HG02840 (cell line): ENCODE data around the gene C1QTNF9.
"Not testable (repeated sequence)": the region's sequence is repeated elsewhere in the genome, so short reads cannot be mapped to it uniquely, and the experiment has no call there.

ENCODE experiments used
- ATAC-seq: cut with Tn5 transposase; IDR thresholded peaks from one replicate; pipeline ENCODE4 v1.9.1; 2021; ENCODE audit warnings: mild to moderate bottlenecking, moderate library complexity, moderate number of reproducible peaks; ENCODE audit not compliant: unreplicated experiment, low FRiP score

The C1QTNF9 gene

DNA sequence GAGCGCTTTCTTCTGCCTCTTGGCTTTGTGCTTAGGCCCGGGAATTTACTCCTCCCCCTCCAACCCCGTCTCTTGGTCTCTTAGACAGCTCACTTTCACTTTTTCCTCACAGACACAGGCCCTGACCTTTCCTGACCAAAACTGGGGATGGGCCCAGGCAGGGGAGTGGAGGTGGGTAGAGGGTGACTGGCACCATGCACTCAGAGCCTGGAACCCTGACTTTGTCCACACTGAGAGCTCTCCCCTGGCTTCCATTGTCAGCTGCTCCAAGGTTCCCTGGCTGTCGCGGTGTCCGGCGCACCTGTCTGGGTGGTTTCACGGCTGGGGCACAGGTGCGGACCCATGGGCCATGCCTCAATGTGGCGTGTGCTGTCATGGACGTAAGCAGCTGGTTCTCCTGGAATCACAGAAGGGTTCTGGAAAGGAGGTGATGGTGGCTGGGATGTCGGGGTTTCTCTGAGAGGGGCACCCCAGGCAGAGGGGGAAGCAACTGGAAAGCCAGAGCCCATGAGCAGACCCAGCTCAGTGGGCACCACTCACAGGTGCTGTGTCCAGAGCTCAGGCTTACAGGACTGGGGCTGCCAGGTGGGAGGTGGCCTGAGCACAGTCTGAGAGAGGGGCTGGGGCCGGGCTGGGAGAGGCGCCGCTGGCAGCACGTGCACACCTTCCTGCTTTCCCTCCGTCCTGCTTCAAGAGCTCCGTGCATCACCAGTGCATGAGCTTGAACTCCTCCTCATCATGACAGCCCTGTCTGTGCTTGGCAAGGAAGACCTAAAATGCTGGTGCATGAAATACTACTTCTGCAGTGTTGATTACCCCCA is 28.0 kb upstream of the C1QTNF9 start:
- ATAC-seq = no peak

DNA sequence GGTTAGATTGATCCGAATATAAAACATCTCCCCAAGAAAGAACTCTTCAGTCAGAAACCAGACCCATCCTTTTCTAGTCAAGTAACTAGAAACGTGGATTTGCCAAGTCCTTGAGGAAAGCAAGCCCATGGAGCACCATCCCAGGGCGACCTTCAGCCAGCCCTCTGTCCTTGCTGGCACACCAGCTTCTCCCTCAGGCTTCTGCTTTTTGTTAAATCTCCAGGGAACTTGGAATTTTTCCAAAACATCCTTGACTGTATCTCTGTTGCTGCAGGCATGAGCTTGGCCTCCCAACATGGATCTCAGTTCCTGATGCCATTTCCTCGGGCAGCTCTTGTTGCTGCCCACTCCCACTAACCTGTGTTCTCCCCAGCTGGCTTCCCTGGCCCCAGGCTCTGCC is 27.1 kb upstream of the C1QTNF9 start:
- no peak for ATAC-seq

DNA sequence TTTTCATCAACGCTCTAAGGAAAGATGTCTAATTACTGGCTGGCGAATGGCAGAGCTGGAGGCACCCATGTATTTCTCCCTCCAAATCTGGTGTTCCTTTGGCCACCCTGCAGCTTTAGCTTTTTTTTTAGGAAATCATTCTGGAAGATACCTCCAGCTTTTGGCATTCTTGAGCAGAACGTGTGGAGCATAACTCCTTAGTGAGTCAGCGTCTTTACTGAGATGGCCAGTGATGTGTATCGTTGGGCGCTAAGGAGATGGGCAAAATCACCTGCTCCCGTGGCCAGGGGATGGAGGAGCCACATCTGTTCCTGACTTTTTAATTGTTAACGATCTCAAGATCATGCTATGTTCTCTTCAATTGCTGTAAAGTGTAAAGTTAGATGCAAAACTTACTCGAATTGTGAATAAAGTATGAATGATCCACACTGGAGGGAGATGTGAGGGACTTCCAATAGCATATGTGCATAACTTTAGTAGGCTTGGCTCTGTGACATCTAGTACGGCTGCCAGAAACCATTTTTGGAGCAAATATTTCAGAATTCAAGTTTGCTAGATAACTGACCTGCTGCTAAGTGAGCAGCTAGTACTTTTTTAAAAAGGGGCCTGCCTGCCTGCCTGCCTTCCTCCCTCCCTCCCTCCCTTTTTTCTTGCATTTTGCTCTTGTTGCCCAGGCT is 24.4 kb upstream of the C1QTNF9 start:
- ATAC-seq = no peak

DNA sequence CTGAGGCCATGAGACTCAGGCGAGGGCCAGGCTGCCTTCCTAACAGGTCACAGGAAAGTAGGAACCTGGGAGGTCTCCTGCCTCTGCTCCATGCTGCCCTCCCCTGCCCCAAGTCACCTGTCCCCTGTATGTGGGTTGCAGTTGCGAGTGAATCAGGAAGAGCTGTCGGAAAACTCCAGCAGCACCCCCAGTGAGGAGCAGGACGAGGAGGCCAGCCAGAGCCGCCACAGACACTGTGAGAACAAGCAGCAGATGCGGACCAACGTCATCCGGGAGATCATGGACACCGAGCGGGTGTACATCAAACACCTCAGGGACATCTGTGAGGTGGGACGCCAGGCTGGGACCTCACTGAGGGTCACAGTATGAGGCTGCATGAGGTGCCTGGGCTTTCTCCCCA is 22.8 kb upstream of the C1QTNF9 start:
- no peak for ATAC-seq

DNA sequence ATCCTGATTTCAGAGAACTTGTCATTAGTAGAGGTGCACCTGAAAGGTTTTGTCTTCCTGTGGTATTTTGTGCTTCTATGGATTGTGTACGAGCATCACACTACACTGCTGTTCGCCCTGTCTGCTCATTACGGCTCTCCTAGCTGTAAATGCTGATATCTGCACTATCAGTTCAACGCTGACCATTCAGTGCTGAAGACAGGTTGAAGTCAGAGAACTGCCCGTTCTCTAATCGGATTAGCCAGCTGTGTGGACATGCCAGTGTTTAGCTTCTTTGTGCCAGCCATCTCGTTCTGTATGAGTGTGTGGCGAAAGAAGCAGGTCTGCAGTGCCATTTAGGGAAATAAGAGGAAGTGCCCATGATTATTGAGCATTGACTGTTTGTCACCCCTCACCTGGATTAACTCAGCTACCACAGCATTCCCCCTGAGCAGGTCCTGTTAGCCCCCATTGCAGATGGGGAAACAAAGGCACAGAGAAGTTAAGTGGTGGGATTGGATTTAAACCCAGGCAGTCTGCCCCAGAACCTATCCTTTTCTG is 21.6 kb upstream of the C1QTNF9 start:
- ATAC-seq = no peak

DNA sequence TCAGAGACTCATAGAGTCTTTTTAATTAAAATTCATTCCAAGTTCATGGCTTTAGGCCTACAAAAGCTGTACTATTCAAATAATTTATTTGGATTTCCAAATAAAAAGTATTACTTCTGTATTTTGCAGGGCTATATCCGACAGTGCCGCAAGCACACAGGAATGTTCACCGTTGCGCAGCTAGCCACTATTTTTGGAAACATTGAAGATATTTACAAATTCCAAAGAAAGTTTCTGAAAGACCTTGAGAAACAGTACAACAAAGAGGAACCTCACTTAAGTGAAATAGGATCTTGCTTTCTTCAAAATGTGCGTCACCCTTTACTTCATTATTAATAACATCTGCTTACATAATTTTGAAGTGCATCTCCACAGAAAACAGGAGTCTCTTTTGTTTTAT is 20.5 kb upstream of the C1QTNF9 start:
- ATAC-seq = no peak

DNA sequence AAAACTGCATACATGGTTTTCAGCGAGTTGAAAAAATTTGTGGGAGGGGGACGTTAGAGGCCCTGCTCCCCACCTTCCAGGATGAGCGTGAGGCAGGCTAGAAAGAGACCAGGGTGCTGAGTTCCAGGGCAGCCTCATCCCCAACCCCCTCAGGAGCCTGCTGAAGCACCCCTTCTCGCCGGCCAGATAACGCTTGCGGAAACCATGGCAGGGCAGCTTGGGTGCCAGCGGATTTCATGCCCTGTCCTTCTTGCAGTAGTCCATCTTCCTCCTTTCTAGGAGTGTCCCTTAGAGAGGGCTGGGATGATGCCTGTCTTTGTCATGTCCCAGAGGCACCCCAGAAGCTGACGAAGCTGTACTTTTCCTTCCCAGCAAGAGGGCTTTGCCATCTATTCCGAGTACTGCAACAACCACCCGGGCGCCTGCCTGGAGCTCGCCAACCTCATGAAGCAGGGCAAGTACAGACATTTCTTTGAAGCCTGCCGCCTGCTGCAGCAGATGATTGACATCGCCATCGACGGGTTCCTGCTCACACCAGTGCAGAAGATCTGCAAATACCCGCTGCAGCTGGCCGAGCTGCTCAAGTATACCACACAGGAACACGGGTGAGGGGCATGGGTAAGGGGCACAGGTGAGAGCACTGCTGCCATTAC is 19.0 kb upstream of the C1QTNF9 start:
- no peak for ATAC-seq

DNA sequence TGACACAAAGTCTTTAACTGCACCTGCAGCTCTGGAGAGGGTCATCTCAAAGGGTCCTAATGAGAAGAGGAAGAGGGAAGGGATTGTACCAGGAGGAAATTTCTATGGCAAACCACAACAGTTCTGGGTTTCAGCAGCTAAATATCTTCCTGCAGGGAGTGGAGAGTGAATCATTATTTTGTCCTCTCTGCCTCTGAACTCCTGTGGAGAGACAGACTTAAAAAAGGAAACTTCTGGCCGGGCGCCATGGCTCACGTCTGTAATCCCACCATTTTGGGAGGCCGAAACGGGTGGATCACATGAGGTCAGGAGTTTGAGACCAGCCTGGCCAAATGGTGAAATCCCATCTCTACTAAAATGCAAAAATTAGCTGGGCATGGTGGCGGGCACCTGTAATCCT is 16.9 kb upstream of the C1QTNF9 start:
- no peak for ATAC-seq

DNA sequence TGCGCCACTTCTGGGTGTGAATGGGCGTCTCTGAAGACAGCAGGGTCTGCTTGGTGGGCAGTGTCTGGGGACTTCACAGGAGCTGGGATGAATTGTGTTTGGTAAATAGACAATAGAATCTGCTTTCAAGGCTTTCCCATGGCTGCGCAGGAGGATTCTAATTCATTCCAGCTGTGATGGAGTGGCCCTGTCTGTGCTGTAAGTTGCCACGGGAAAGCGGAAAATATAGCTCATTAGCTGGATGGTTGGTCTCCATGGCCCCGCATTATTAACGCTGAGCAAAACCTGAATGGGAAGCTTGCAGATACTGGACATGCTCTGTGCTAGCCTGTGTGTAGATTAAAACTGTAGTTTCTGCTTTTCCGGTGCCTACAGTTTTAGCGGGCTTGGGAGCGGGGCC is 15.6 kb upstream of the C1QTNF9 start:
- ATAC-seq = no peak

DNA sequence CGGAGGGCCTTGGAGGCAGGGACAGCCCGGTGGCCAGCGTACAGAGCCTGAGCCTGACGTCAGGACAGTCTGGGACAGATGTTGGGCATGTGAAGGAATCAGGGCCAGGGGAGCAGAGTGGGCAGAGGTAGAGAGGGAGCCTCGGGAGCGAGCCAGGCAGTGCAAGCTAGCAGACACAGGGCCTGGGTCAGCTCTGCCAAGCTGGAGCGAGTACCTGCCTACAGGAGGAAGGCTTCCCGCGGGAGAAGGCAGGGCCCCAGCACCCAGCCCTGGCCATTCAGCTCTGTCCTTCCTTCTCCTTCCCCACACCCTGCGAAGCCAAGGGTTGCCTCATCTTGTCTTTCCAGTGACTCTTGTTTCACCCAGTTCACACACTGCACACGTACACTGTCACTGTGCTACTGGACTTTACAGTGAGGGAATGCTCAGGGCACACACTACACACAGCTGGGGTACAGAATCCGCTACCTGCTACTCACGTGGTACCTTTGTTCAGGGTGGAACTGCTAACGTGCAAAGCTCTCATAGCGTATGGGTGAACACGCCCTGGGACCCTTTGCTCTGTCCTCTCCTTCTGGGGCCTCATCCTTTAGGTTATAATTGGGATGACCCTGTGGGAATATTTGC is 9.8 kb upstream of the C1QTNF9 start:
- ATAC-seq = no peak

DNA sequence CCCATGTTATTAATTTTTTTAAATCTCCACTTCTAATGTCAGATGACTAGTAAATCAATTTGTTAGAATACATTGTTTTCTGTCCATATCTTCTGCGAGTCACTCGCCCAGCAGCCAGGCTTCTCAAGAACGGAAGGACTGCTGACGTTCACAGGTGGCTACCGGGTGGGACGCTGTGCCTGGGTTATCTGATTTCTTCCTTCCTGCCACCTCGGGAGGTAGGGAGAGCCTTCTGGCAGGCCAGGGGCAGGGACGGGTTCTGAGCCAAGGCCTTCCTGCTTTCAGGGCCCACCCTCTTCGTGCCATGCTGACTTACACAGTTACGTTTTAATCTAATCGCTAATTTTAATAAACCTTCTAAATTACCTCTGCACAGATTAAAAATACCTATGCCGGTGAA is 7.9 kb upstream of the C1QTNF9 start:
- ATAC-seq = no peak

DNA sequence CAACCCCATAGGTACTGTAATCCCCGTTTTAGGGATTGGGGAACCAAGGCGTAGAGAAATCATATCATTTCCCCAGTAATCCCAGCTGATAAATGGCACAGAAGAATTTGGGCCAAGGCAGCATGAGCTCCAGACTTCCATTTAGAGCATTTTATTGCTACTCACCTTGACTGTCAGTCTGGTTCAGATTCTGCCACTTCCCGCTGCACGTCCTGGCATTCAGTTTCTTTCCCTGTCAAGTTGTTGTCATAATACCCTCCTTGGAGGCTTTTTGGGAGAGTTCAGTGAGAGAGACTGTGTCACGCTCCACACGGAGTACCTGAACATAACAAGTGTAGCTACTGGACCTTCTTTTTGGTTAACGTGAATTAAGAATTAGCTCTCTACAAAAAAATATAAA is 7.5 kb upstream of the C1QTNF9 start:
- no peak for ATAC-seq

DNA sequence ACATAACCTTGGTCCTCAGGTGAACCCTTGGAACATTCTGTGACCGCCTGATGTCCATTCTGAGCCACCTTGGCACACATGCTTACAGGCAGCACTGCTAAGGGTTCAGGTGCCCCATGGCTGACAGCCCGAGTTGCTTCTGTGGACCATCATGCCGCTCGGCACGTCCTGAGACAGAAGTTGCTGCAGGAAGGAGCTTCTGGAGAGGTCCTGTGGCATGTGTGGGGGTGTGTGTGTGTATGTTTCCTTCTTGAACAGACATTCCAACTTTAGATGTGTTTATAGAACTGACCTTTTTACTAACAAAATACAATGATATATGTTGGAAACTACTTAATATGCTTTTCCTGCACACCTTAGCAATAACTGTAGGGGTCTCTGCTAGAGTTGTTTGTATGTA is 4.8 kb upstream of the C1QTNF9 start:
- ATAC-seq = no peak

DNA sequence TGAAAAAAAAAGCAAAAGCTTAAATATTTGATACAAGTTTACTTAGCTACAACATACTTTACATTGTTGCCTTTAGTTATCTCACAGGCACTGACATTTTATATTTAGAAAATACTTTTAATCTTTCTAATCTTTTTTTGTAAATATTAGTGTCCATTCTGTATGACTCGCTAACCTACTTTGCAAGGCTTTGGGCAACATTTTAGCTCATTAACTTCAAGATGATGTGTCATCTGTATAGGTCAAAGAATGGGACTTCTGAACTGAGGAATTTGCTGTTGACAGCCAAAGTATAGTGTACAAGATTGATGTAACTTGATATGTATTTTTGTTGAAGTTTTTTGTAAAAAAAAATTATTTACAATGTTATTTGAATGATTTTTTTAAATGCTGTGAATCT is 2.7 kb upstream of the C1QTNF9 start:
- ATAC-seq = no peak

DNA sequence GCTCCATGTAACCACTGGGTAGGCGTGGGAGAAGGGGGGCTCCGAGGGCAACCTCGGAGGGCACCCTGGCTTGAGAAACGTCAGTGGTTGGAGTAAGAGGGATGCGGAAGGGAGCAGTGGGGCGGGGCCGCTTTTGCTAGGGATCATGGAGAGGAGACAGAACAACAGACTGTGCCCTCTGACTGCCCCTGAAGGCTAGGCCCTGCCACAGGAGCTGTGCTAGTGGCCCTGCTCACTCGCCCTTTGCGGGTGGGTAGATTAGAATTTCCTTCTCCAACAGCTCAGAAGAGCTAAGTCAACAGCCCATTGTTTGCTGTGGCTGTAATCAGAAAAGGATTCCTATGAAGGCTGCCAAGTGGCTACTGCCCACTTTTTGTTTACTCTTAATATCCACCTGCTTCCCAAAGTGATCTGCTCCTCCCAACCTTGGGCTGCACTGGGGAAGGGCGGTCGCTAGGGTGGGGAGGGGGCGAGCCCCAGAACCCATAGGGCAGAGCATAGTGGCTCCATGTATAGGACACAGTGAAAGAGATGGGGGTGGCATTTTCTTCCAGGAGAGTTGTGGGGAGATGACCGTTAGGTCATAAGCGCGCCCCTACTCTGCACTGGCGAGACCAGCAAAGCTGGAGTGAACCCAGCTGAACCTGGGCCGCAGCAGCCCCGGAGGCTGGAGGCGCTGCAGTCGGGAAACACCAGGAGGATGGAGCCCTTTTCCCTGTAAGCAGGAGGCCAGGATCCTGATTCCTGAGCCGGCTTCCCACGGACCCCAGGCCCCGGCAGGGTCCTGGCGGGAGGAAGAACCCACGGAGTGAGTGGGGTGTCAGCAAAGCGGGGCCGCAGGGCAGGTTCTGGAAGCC is 1.9 kb upstream of the C1QTNF9 start:
- no peak for ATAC-seq

DNA sequence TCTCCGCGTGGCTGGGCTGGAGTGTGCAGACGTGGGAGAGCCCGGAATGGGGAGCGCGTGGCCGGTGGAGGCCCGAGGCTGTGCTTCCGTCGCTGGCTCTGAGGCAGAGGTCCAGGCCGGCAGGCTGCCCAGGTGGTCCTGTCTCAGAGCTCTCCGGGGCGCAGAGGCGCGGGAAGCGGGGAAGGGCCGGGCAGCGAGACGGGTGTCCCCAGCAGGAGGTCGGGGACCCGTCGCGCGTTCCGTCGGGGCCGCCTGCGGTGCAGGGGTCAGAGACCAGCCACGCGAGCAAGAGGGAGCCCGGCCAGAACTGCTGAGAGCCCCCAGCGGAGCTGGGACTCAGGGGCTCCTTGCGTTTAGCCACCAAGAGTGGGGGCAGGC is 1.3 kb upstream of the C1QTNF9 start:
- ATAC-seq = no peak

DNA sequence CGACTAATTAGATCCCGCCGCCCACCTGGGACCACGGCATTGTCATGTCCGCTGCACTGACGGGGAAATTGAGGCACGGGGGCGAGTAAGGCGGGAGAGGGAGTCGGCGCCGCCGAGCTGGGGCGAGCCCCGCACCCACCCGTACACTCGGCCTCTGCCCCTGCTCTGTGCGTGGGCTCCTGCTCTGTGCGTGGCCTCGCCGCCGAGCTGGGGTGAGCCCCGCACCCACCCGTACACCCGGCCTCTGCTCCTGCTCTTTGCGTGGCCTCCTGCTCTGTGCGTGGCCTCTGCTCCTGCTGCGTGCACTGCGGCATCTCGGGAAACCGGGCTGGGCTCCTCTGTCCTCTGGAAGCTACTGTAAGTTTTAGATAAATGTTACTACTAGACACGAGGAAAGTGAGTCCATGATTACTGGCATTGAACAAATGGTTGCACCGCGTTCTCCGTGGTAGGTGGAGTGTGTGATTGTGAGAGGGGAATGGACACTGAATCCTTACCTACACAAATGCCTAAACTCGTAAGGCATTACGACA is 826 bp upstream of the C1QTNF9 start:
- ATAC-seq = no peak

DNA sequence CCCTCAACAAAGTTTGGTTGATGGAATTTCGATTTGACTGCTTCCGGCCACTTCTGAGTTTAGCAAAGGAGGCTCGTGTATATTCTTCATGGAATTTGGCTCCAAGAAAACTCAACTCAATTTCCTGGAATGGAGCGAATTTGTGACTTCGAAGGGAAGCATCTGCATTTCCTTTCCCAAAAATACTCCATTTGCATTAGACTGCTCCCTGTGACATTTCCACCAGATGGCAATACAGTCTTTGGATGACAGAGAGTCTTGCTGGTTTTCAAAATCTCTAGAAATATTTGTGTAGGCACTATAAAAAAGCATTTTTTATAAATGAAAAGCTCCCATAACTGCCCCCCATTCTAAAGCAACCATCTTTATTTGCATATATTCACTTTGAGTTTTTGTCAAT is 4.1 kb downstream of the C1QTNF9 start:
- ATAC-seq = no peak

DNA sequence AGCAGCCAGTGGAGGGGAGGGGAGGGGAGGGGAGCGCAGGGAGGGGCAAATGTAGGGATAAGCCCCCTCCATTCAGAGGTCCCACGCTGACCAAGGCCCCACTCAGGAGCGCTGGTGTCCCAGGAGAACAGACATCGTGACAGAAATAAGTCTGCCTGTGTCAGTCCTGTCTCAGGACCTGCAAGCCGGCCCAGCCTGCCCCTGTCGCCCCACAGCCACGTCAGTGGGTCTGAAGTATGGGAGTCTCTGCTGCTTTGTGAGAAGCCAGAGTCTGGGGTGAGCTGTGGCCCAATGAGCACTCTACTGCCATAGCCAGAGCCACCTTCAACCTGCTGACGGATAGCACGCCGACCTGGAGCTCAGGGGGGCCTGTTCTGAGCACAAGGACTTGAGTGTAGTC is 8.5 kb downstream of the C1QTNF9 start:
- ATAC-seq = not testable (repeated sequence)

DNA sequence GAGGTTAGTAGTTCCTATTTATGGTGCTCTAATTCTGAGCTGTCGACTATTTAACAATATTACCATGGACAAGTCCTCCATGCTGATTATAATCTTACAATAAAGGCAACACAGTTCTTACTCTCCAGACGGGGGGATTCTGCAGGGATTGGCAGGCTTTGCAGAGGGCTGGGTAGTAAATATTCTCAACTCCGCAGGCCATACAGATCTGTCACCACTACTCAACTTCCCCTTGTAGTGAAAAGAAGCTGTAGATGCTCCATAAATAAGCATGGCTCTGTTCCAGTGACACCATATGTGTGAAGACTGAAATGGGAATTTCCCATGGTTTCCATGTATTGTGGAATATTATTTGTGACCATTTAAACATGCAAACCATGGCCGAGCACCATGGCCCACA is 9.5 kb downstream of the C1QTNF9 start:
- ATAC-seq = not testable (repeated sequence)
